ENCODE data around the gene CENPE.

CENPE gene

GRCh38 chr4:103156106-103156505 is 42.0 kb downstream of the CENPE start:
- DNase-seq (ENCODE audit: extremely low read depth, low read depth) = no peak
- TF ChIP-seq CTCF (IDR thresholded peaks at IDR 0.05; ENCODE audit: low read depth, low read length) = no peak

- TF ChIP-seq CTCF (IDR thresholded peaks at IDR 0.05; ENCODE audit: low read depth, low read length) = no peak
- DNase-seq (ENCODE audit: extremely low read depth, low read depth) = no peak
These were observed 45.8 kb downstream of the CENPE start for GRCh38 chr4:103152381-103152780.

- DNase-seq (ENCODE audit: extremely low read depth, low read depth) = no peak
- no peak for TF ChIP-seq CTCF (IDR thresholded peaks at IDR 0.05; ENCODE audit: low read depth, low read length)
These were observed 47.5 kb downstream of the CENPE start for GRCh38 chr4:103150677-103151076.

GRCh38 chr4:103144926-103145325 is 53.2 kb downstream of the CENPE start:
- no peak for TF ChIP-seq CTCF (IDR thresholded peaks at IDR 0.05; ENCODE audit: low read depth, low read length)
- no peak for DNase-seq (ENCODE audit: extremely low read depth, low read depth)

GRCh38 chr4:103137446-103137827 is 60.7 kb downstream of the CENPE start:
- TF ChIP-seq CTCF (IDR thresholded peaks at IDR 0.05; ENCODE audit: low read depth, low read length) = no peak
- no peak for DNase-seq (ENCODE audit: extremely low read depth, low read depth)

GRCh38 chr4:103136671-103137445 is 61.3 kb downstream of the CENPE start:
- TF ChIP-seq CTCF (IDR thresholded peaks at IDR 0.05; ENCODE audit: low read depth, low read length) = no peak
- no peak for DNase-seq (ENCODE audit: extremely low read depth, low read depth)

GRCh38 chr4:103129174-103129573 is 69.0 kb downstream of the CENPE start:
- no peak for DNase-seq (ENCODE audit: extremely low read depth, low read depth)
- TF ChIP-seq CTCF (IDR thresholded peaks at IDR 0.05; ENCODE audit: low read depth, low read length) = no peak
